Keratinocyte (primary cell): ENCODE measurements around the gene PLB1. TPM values are rescaled to one million over a fixed set of nuclear protein-coding genes. Genes with fewer than 3 reads are reported as not detected.

Experiments used
- DNase-seq: peaks from one replicate; pipeline ENCODE4 v3.0.0-alpha.2; 2011; ENCODE audit warnings: low read depth, missing footprints, low spot score
- FAIRE-seq: peaks from 2 replicates; lab custom pipeline; 2011; peaks lifted over from hg19 to GRCh38; lab: Jason Lieb, UNC
- H2AFZ ChIP-seq: 2 replicates; pipeline ENCODE4 v1.6.0; 2012; ENCODE audit warnings: low read length, control low read depth, inconsistent platforms; ENCODE audit not compliant: control insufficient read depth
- H3K27ac ChIP-seq: 2 replicates; pipeline ENCODE4 v1.5.1; 2011; ENCODE audit warnings: low read length; ENCODE audit not compliant: control insufficient read depth, insufficient read depth
- H3K27me3 ChIP-seq: 3 replicates; pipeline ENCODE4 v1.6.0; 2011; ENCODE audit warnings: low read length; ENCODE audit not compliant: control insufficient read depth, insufficient read depth; ENCODE audit errors: extremely low read depth
- H3K36me3 ChIP-seq, 2 experiments: 2 replicates in 1 of 2; 3 replicates in 1 of 2; pipeline ENCODE4 v1.5.1; 2011; ENCODE audit warnings: low read length in 2 of 2, mild to moderate bottlenecking in 1 of 2; ENCODE audit not compliant: control insufficient read depth in 2 of 2, insufficient read depth in 2 of 2; ENCODE audit errors: extremely low read depth in 1 of 2
- H3K4me1 ChIP-seq: 3 replicates; pipeline ENCODE4 v1.5.1; 2011; ENCODE audit warnings: low read length; ENCODE audit not compliant: control insufficient read depth, insufficient read depth; ENCODE audit errors: extremely low read depth
- H3K4me2 ChIP-seq: 3 replicates; pipeline ENCODE4 v1.6.0; 2011; ENCODE audit warnings: low read depth, low read length; ENCODE audit not compliant: control insufficient read depth, insufficient read depth; ENCODE audit errors: extremely low read depth
- H3K4me3 ChIP-seq, 3 experiments: fragments of 200-600 bp in 1 of 3; sonication (generic) in 1 of 3; 2 replicates in 2 of 3; 3 replicates in 1 of 3; pipeline ENCODE4 v1.5.1; 2011 to 2016; ENCODE audit warnings: low read length in 3 of 3, mild to moderate bottlenecking in 3 of 3, control low read depth in 2 of 3, inconsistent platforms in 1 of 3, low read depth in 1 of 3, mixed read lengths in 1 of 3, mixed run types in 1 of 3, moderate library complexity in 1 of 3; ENCODE audit not compliant: control insufficient read depth in 2 of 3, insufficient read depth in 2 of 3; ENCODE audit errors: extremely low read depth in 1 of 3
- H3K79me2 ChIP-seq: 2 replicates; pipeline ENCODE4 v1.6.0; 2012; ENCODE audit warnings: low read length; ENCODE audit not compliant: control insufficient read depth, insufficient read depth
- H3K9ac ChIP-seq: 3 replicates; pipeline ENCODE4 v1.6.0; 2011; ENCODE audit warnings: low read length; ENCODE audit not compliant: control insufficient read depth, insufficient read depth; ENCODE audit errors: extremely low read depth
- H3K9me1 ChIP-seq: 3 replicates; pipeline ENCODE4 v1.6.0; 2011; ENCODE audit warnings: low read length; ENCODE audit not compliant: control insufficient read depth, insufficient read depth; ENCODE audit errors: extremely low read depth
- H3K9me3 ChIP-seq: 2 replicates; pipeline ENCODE4 v1.5.1; 2012; ENCODE audit warnings: low read depth, low read length; ENCODE audit not compliant: control insufficient read depth
- H4K20me1 ChIP-seq: 3 replicates; pipeline ENCODE4 v1.6.0; 2011; ENCODE audit warnings: low read length; ENCODE audit not compliant: control insufficient read depth, insufficient read depth; ENCODE audit errors: extremely low read depth
- CTCF ChIP-seq, 3 experiments: IDR thresholded peaks in 1 of 3; conservative IDR thresholded peaks in 1 of 3; optimal IDR thresholded peaks in 1 of 3; 2 replicates in 2 of 3; 3 replicates in 1 of 3; pipeline versions ENCODE3 to v1.5.1; 2011; ENCODE audit warnings: low read length in 3 of 3, mild to moderate bottlenecking in 3 of 3, moderate library complexity in 2 of 3, control low read depth in 1 of 3, inconsistent platforms in 1 of 3; ENCODE audit not compliant: insufficient read depth in 2 of 3; ENCODE audit errors: extremely low read depth in 1 of 3
- EZH2 ChIP-seq: IDR thresholded peaks from one replicate; pipeline ENCODE4 v1.6.1; 2012; ENCODE audit warnings: inconsistent platforms, mild to moderate bottlenecking, low read length, moderate library complexity
- dilution Hi-C: fragments of 300-500 bp; cut with MboI; formaldehyde crosslinking; loops from one replicate; pipeline ENCODE4 v1.7.0; 2020; ENCODE audit warnings: low sequenced_read_pairs; ENCODE audit not compliant: extremely low pct_ligation_motif_present
- polyA plus RNA-seq, 5 experiments: library from polyadenylated mRNA; depleted of rRNA in 3 of 5; stranded (reverse) in 3 of 5; stranded (forward) in 1 of 5; unstranded in 1 of 5; fragments of >200 nt; gene quantifications; 1 replicate in 1 of 5; 2 replicates in 3 of 5; 3 replicates in 1 of 5; pipeline versions ENCODE4 v1.2.1 to v1.2.3, GENCODE V29; 2011 to 2012; ENCODE audit warnings: missing spikeins in 2 of 5, low read depth in 1 of 5, low replicate concordance in 1 of 5

The PLB1 gene
- polyA plus RNA-seq, 1 donor (not counting 4 experiments of a cell fraction or from before 2014, with no cell fraction given), result 6.7 TPM

- peak; percentile 67 for FAIRE-seq
- H3K9me1 ChIP-seq, result no peaks in the 10 kb centered on the region
- TF ChIP-seq EZH2, result no peak
- TF ChIP-seq CTCF (optimal IDR thresholded peaks at IDR 0.05 in 1 of 3, IDR thresholded peaks at IDR 0.05 in 1 of 3, conservative IDR thresholded peaks at IDR 0.05 in 1 of 3; ENCODE audit: extremely low read depth in 1 of 3, insufficient read depth in 2 of 3, low read length in 3 of 3), result no peak
- H3K27me3 ChIP-seq, result no peaks in the 10 kb centered on the region
- H3K36me3 ChIP-seq, result no peaks in the 10 kb centered on the region
- H3K79me2 ChIP-seq, result no peaks in the 10 kb centered on the region
- no peak for DNase-seq
- no peak overlapping the region for H3K4me3 ChIP-seq
- H2AFZ ChIP-seq, result no peak overlapping the region
- H3K4me1 ChIP-seq, result peaks cover 11% of the 10 kb centered on the region
- H3K27ac ChIP-seq, result no peak overlapping the region
- no peaks in the 10 kb centered on the region for H4K20me1 ChIP-seq
- dilution Hi-C loops, result no loop called here
- no peaks in the 10 kb centered on the region for H3K9me3 ChIP-seq
- no peak overlapping the region for H3K4me2 ChIP-seq
- no peak overlapping the region for H3K9ac ChIP-seq
These were observed 175.0 kb downstream of the PLB1 start for GRCh38 chr2:28670856-28671255.

- Histone ChIP-seq H3K4me1 (peaks cover 3% of the 10 kb centered on the region), H3K4me3 (no peak overlapping the region), H2AFZ (no peak overlapping the region), H3K9me1 (no peaks in the 10 kb centered on the region), H3K27me3 (no peaks in the 10 kb centered on the region), H3K9ac (no peak overlapping the region), H3K27ac (no peak overlapping the region), H3K79me2 (no peaks in the 10 kb centered on the region), H4K20me1 (no peaks in the 10 kb centered on the region), H3K9me3 (no peaks in the 10 kb centered on the region), H3K4me2 (no peak overlapping the region), H3K36me3 (no peaks in the 10 kb centered on the region)
- DNase-seq (no peak), FAIRE-seq (no peak)
- TF ChIP-seq CTCF (optimal IDR thresholded peaks at IDR 0.05 in 1 of 3, IDR thresholded peaks at IDR 0.05 in 1 of 3, conservative IDR thresholded peaks at IDR 0.05 in 1 of 3; ENCODE audit: extremely low read depth in 1 of 3, insufficient read depth in 2 of 3, low read length in 3 of 3), result no peak
- dilution Hi-C loops, result no loop called here
These were observed 177.5 kb downstream of the PLB1 start for GRCh38 chr2:28673338-28673737.
